ENCODE results near the gene MTA1. TPM values are rescaled to one million over a fixed set of nuclear protein-coding genes. Genes with fewer than 3 reads are reported as not detected.

The MTA1 gene
- total RNA-seq, 1 donor from 2014 or later = 119 TPM

DNA sequence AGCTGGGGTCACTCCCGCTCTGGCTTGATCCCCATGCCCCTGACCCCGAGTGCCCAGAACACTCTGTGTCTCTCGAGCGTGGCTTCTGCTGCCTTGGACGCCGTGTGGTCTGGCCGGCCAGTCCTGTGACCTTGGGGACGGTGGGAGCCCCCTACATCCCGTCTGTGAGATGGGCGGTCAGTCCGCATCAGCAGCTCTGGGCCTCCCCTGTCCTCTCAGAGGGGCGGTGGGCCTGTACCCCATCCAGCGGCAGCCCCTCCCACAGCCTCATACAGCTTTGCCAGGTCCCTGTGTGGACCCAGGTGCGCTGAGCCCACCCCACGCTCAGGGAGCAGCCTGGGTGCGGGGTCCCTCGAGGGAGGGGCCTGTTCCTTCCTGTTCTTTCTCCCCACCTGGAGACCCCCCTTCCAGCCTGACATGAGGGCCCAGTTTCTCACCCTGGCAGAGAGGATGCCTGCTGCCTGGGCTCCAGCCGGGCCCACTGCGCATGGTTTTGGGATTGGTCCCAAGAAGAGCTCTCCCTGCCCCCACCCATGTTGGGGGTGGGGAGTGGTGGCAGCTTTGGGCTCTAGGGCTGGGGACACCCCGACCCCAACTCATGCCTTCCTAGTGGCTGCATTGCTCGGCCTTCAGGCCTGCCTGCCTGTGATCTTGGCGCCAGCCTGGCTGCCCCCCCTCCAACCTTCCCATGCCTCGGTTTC is 1.5 kb downstream of the MTA1 start:
- no peaks in the 10 kb centered on the region for H3K27me3 Mint-ChIP-seq
- DNase-seq (no peak), ATAC-seq (ENCODE audit: low read depth) (no peak)
- peaks cover 29% of the 10 kb centered on the region for H3K4me1 Mint-ChIP-seq
- H3K4me3 Mint-ChIP-seq = peak overlapping the region; percentile 86
- peaks cover 5% of the 10 kb centered on the region for H3K36me3 Mint-ChIP-seq (ENCODE audit: low read depth)
- H3K9me3 Mint-ChIP-seq = no peaks in the 10 kb centered on the region
- intact Hi-C loops (cut with micrococcal nuclease) = no loop called here
- ChIA-PET CTCF (no interaction called here), POLR2A (interaction anchor here (0.5 to 0.9 kb wide), 2 partner anchors 31 to 359 kb away, joined by 3 to 7 read pairs; no protein-coding TSS in a partner anchor)
- peak overlapping the region; percentile 56 for H3K27ac Mint-ChIP-seq
- TF ChIP-seq, protein P1, sequence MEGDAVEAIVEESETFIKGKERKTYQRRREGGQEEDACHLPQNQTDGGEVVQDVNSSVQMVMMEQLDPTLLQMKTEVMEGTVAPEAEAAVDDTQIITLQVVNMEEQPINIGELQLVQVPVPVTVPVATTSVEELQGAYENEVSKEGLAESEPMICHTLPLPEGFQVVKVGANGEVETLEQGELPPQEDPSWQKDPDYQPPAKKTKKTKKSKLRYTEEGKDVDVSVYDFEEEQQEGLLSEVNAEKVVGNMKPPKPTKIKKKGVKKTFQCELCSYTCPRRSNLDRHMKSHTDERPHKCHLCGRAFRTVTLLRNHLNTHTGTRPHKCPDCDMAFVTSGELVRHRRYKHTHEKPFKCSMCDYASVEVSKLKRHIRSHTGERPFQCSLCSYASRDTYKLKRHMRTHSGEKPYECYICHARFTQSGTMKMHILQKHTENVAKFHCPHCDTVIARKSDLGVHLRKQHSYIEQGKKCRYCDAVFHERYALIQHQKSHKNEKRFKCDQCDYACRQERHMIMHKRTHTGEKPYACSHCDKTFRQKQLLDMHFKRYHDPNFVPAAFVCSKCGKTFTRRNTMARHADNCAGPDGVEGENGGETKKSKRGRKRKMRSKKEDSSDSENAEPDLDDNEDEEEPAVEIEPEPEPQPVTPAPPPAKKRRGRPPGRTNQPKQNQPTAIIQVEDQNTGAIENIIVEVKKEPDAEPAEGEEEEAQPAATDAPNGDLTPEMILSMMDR (IDR thresholded peaks at IDR 0.05) = no peak

DNA sequence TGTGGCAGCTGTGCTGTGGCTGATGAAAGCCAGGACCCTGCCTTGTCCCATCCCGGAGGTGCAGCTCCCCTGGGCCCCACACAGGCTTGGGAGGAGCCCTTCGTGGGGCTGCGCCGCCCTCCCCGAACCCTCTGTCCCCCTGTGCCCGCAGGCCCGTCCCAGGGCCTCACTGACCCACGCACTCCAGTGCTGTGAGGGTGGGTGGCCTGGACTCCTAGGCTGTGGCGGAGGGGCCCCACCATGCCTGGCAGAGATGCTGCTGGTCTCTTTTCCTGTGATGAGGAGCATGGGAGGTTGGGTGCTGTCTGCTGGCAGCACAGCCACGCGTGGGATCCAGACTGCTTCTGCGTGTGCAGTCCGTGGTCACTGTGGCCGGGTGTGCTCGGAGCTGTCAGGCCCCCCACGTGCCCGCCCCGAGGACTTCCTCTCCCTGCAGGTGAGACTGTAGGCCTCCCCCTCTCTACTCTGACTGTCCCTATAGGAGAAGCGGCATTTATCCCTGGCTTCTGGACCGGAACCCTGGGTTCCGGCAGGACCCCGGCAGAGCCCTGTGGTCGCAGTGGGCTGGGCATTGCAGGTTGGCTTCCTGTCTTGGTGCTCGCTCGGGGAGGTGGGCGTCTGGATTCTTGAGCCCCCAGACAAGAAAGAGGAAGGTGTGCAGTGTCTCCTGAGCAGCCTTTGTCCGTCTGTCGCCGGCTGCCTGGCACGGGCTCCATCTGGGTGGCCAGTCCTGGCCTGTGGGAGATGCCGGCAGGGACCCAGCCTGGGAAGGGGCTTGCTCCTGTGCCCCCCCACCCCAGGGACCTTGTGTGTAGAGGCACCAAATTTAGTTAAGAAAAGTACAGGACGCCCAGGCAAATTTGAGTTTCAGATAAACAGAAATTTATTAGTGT is 2.3 kb downstream of the MTA1 start:
- DNase-seq (no peak), ATAC-seq (ENCODE audit: low read depth) (no peak)
- Mint-ChIP-seq H3K36me3 (ENCODE audit: low read depth) (peaks cover 11% of the 10 kb centered on the region), H3K27me3 (no peaks in the 10 kb centered on the region), H3K4me1 (peaks cover 31% of the 10 kb centered on the region), H3K27ac (peak overlapping the region; percentile 50), H3K4me3 (peak overlapping the region; percentile 86), H3K9me3 (no peaks in the 10 kb centered on the region)
- TF ChIP-seq, protein P1 (IDR thresholded peaks at IDR 0.05) = no peak
- CTCF ChIA-PET = no interaction called here
- POLR2A ChIA-PET = interaction anchor here (0.5 to 0.9 kb wide), 4 partner anchors 32 to 405 kb away, joined by 3 to 7 read pairs (median 4); no protein-coding TSS in a partner anchor
- intact Hi-C loops (cut with micrococcal nuclease) = no loop called here

- TF ChIP-seq, protein P1 (IDR thresholded peaks at IDR 0.05) = no peak
- intact Hi-C loops (cut with micrococcal nuclease) = no loop called here
- ChIA-PET CTCF (no interaction called here), POLR2A (interaction anchor here (0.7 kb wide), 1 partner anchor 34 kb away, joined by 6 read pairs; no protein-coding TSS in a partner anchor)
- peaks cover 15% of the 10 kb centered on the region for H3K36me3 Mint-ChIP-seq (ENCODE audit: low read depth)
- H3K4me1 Mint-ChIP-seq = peaks cover 34% of the 10 kb centered on the region
- ATAC-seq (ENCODE audit: low read depth) (no peak), DNase-seq (no peak)
- no peak overlapping the region for H3K4me3 Mint-ChIP-seq
- no peak overlapping the region for H3K27ac Mint-ChIP-seq
- no peaks in the 10 kb centered on the region for H3K9me3 Mint-ChIP-seq
- H3K27me3 Mint-ChIP-seq = no peaks in the 10 kb centered on the region
These were observed 3.3 kb downstream of the MTA1 start for GRCh38 chr14:105422695-105423487.

GRCh38 chr14:105423488-105424195 is 4.0 kb downstream of the MTA1 start:
- intact Hi-C loops (cut with micrococcal nuclease) = no loop called here
- H3K27ac Mint-ChIP-seq = no peak overlapping the region
- ChIA-PET POLR2A (interaction anchor here (0.6 kb wide), 1 partner anchor 17 kb away, joined by 4 read pairs; no protein-coding TSS in a partner anchor), CTCF (no interaction called here)
- H3K4me3 Mint-ChIP-seq = no peak overlapping the region
- H3K9me3 Mint-ChIP-seq = no peaks in the 10 kb centered on the region
- no peak for ATAC-seq (ENCODE audit: low read depth)
- no peaks in the 10 kb centered on the region for H3K27me3 Mint-ChIP-seq
- TF ChIP-seq, protein P1 (IDR thresholded peaks at IDR 0.05) = no peak
- no peak for DNase-seq
- H3K36me3 Mint-ChIP-seq (ENCODE audit: low read depth) = peaks cover 20% of the 10 kb centered on the region
- H3K4me1 Mint-ChIP-seq = peaks cover 39% of the 10 kb centered on the region
